IMR-90 (cell line): ENCODE results near the gene SUGCT. TPM values are rescaled to one million over a fixed set of nuclear protein-coding genes. Genes with fewer than 3 reads are reported as not detected.

ENCODE experiments used
- ATAC-seq: fragments of 200-7000 bp; cut with Tn5 transposase; 2 replicates; pipeline ENCODE4 v1.9.1; 2020; ENCODE audit warnings: low read depth, mild to moderate bottlenecking, moderate library complexity
- BruUV-seq: library from RNA; stranded (reverse); fragments of 400-500 nt; replicated peaks from 2 replicates; lab custom pipeline; 2021; lab: Mats Ljungman, UMichigan
- CTCF ChIA-PET: fragments of 300-600 bp; formaldehyde crosslinking; extraction: SDS; loops from one replicate; lab custom pipeline; 2021; ENCODE audit warnings: antibody characterized with exemption; lab: Yijun Ruan, JAX
- POLR2A ChIA-PET: fragments of 300-600 bp; sonication (Branson Sonifier 250); formaldehyde crosslinking; loops from one replicate; lab custom pipeline; 2022; ENCODE audit warnings: antibody characterized with exemption; ENCODE audit not compliant: unreplicated experiment; lab: Charles Lee
- DNase-seq: peaks from one replicate; pipeline ENCODE4 v3.0.0; 2013
- H2AFZ ChIP-seq: replicated peaks from 2 replicates; pipeline ENCODE3; 2013; ENCODE audit warnings: low read length, mild to moderate bottlenecking; ENCODE audit not compliant: poor library complexity
- H2AK5ac ChIP-seq: 2 replicates; pipeline ENCODE4 v1.6.1; 2013; ENCODE audit warnings: low read depth, low read length, inconsistent platforms
- H2AK9ac ChIP-seq: replicated peaks from 2 replicates; pipeline ENCODE3; 2013; ENCODE audit warnings: mild to moderate bottlenecking, low read depth, low read length, moderate library complexity; ENCODE audit not compliant: poor library complexity
- H2BK120ac ChIP-seq: 2 replicates; pipeline ENCODE4 v1.6.1; 2013; ENCODE audit warnings: low read depth, low read length, inconsistent platforms
- H2BK15ac ChIP-seq: 3 replicates; pipeline ENCODE4 v1.6.1; 2013; ENCODE audit warnings: low read depth, low read length, inconsistent platforms
- H2BK20ac ChIP-seq: 2 replicates; pipeline ENCODE4 v1.6.1; 2013; ENCODE audit warnings: low read depth, mild to moderate bottlenecking, inconsistent platforms, low read length, moderate library complexity
- H2BK5ac ChIP-seq: 2 replicates; pipeline ENCODE4 v1.6.1; 2013; ENCODE audit warnings: mild to moderate bottlenecking, low read depth, low read length, inconsistent platforms; ENCODE audit not compliant: poor library complexity, severe bottlenecking
- H3K14ac ChIP-seq: replicated peaks from 2 replicates; pipeline ENCODE4 v1.6.1; 2013; ENCODE audit warnings: low read depth, low read length, inconsistent platforms
- H3K18ac ChIP-seq: 2 replicates; pipeline ENCODE4 v1.6.1; 2013; ENCODE audit warnings: low read depth, low read length, control low read depth
- H3K23ac ChIP-seq: 2 replicates; pipeline ENCODE4 v1.6.1; 2013; ENCODE audit warnings: low read depth, low read length, inconsistent platforms
- H3K27ac ChIP-seq: 2 replicates; pipeline ENCODE4 v1.5.1; 2013; ENCODE audit warnings: mild to moderate bottlenecking, control low read depth, low read length; ENCODE audit not compliant: insufficient read depth
- H3K27me3 ChIP-seq: 2 replicates; pipeline ENCODE4 v1.6.1; 2013; ENCODE audit warnings: low read length; ENCODE audit not compliant: control insufficient read depth, insufficient read depth
- H3K36me3 ChIP-seq: 2 replicates; pipeline ENCODE4 v1.6.1; 2013; ENCODE audit warnings: low read length, mixed read lengths; ENCODE audit not compliant: control insufficient read depth, insufficient read depth
- H3K4ac ChIP-seq: 2 replicates; pipeline ENCODE4 v1.6.1; 2013; ENCODE audit warnings: low read depth, low read length, inconsistent platforms
- H3K4me1 ChIP-seq: 2 replicates; pipeline ENCODE4 v1.6.1; 2013; ENCODE audit warnings: low read length, mixed read lengths; ENCODE audit not compliant: control insufficient read depth, insufficient read depth
- H3K4me2 ChIP-seq: 2 replicates; pipeline ENCODE4 v1.6.1; 2013; ENCODE audit warnings: low read depth, mild to moderate bottlenecking, control low read depth, low read length, moderate library complexity
- H3K4me3 ChIP-seq: 2 replicates; pipeline ENCODE4 v1.5.1; 2013; ENCODE audit warnings: low read depth, mild to moderate bottlenecking, control low read depth, low read length, moderate library complexity; ENCODE audit not compliant: insufficient read depth
- H3K56ac ChIP-seq: 2 replicates; pipeline ENCODE4 v1.6.1; 2013; ENCODE audit warnings: low read length, inconsistent platforms; ENCODE audit not compliant: insufficient read depth; ENCODE audit errors: extremely low read depth
- H3K79me1 ChIP-seq, 2 experiments: 2 replicates each; pipeline ENCODE4 v1.6.1; 2013; ENCODE audit warnings: low read length in 2 of 2, inconsistent platforms in 1 of 2, low read depth in 1 of 2
- H3K9ac ChIP-seq: 2 replicates; pipeline ENCODE4 v1.6.1; 2013; ENCODE audit warnings: low read depth, low read length, control low read depth
- H3K9me1 ChIP-seq: 2 replicates; pipeline ENCODE4 v1.6.1; 2013; ENCODE audit warnings: low read length, inconsistent platforms; ENCODE audit not compliant: insufficient read depth
- H3K9me3 ChIP-seq: 2 replicates; pipeline ENCODE4 v1.6.1; 2013; ENCODE audit warnings: low read length; ENCODE audit not compliant: control insufficient read depth, insufficient read depth
- H4K20me1 ChIP-seq: 2 replicates; pipeline ENCODE4 v1.6.1; 2013; ENCODE audit warnings: low read length, inconsistent platforms; ENCODE audit not compliant: insufficient read depth
- H4K5ac ChIP-seq: 2 replicates; pipeline ENCODE4 v1.6.1; 2013; ENCODE audit warnings: mild to moderate bottlenecking, low read depth, low read length, control low read depth
- H4K8ac ChIP-seq, 2 experiments: 2 replicates each; pipeline ENCODE4 v1.6.1; 2013; ENCODE audit warnings: low read depth in 2 of 2, low read length in 2 of 2, control low read depth in 1 of 2, inconsistent platforms in 1 of 2
- H4K91ac ChIP-seq: 2 replicates; pipeline ENCODE4 v1.6.1; 2013; ENCODE audit warnings: low read depth, low read length, inconsistent platforms; ENCODE audit not compliant: insufficient read depth
- MAZ ChIP-seq: IDR thresholded peaks from 2 replicates; pipeline ENCODE4 v1.6.1; 2012; ENCODE audit warnings: low read depth, mild to moderate bottlenecking, low read length, improper control_type of control experiment, moderate library complexity, borderline replicate concordance
- POLR2A ChIP-seq: IDR thresholded peaks from 2 replicates; pipeline ENCODE4 v1.6.1; 2012; ENCODE audit warnings: mild to moderate bottlenecking, low read depth, low read length
- WGBS, 2 experiments: methylation state at CpG; one replicate each; pipeline versions ENCODE4 v1.1.5 to v1.1.7; 2013; ENCODE audit warnings: missing lambda C conversion rate in 2 of 2; ENCODE audit not compliant: insufficient read length in 1 of 2; ENCODE audit errors: extremely low coverage in 2 of 2; 5-methylcytosine and 5-hydroxymethylcytosine counted together
- dilution Hi-C: fragments of 300-500 bp; cut with HindIII; formaldehyde crosslinking; loops from one replicate; pipeline ENCODE4 v1.14.3; 2018; ENCODE audit warnings: low sequenced_read_pairs; ENCODE audit not compliant: unreplicated experiment
- in situ Hi-C: fragments of 300-500 bp; cut with MboI; formaldehyde crosslinking; loops from 3 replicates; pipeline ENCODE4 v1.14.3; 2019; ENCODE audit warnings: low sequenced_read_pairs, inconsistent platforms, mixed read lengths
- intact Hi-C: fragments of 100-400 bp; cut with micrococcal nuclease; formaldehyde crosslinking; loops from 2 replicates; pipeline ENCODE4 v1.10.0; 2022
- polyA plus RNA-seq, 3 experiments: library from polyadenylated mRNA; depleted of rRNA; stranded (reverse); fragments of >200 nt; gene quantifications; 2 replicates each; pipeline ENCODE4 v1.2.3, GENCODE V29; 2012; ENCODE audit warnings: low replicate concordance in 1 of 3
- total RNA-seq: library from RNA; depleted of rRNA; stranded (reverse); fragments of >200 nt; gene quantifications from 2 replicates; pipeline ENCODE4 v1.2.3, GENCODE V29; 2012

Gene SUGCT
- total and polyA plus RNA-seq, 2 of the 4 experiments (the other 2 are of a cell fraction), result 5.9 to 8.3 TPM

- Histone ChIP-seq H3K4me2 (no peak overlapping the region), H2BK15ac (no peak overlapping the region), H4K5ac (no peak overlapping the region), H4K91ac (no peak overlapping the region), H3K4me1 (no peaks in the 10 kb centered on the region), H3K4ac (no peak overlapping the region), H2AFZ (no peak overlapping the region), H4K20me1 (no peaks in the 10 kb centered on the region), H2BK5ac (no peak overlapping the region), H2BK20ac (no peak overlapping the region), H3K27ac (no peak overlapping the region), H3K79me1 (no peaks in the 10 kb centered on the region), H3K18ac (no peak overlapping the region), H3K14ac (no peak overlapping the region), H3K27me3 (no peaks in the 10 kb centered on the region), H3K9me1 (peaks cover 6% of the 10 kb centered on the region; the same call in 1 of the 2 replicates), H3K36me3 (no peaks in the 10 kb centered on the region), H2BK120ac (no peak overlapping the region), H3K9me3 (no peaks in the 10 kb centered on the region), H3K23ac (no peak overlapping the region), H3K56ac (no peak overlapping the region), H3K9ac (no peak overlapping the region), H2AK5ac (no peak overlapping the region), H3K4me3 (no peak overlapping the region), H4K8ac (no peak overlapping the region), H2AK9ac (no peak overlapping the region)
- in situ Hi-C loops, result no loop called here
- intact Hi-C loops, result no loop called here
- no peak for ATAC-seq
- dilution Hi-C loops, result no loop called here
- CTCF ChIA-PET, result interaction anchor here (1.0 kb wide), 1 partner anchor 10 kb away, joined by 3 read pairs; no protein-coding TSS in a partner anchor
- no TSS peak for BruUV-seq
- WGBS, 2 experiments, result no CpG with 5 or more reads among the region's 3 CpGs
- DNase-seq, result no peak
- POLR2A ChIA-PET, result no interaction called here
- TF ChIP-seq MAZ (no peak), POLR2A (no peak)
These were observed 560.2 kb downstream of the SUGCT start for GRCh38 chr7:40694991-40695390.
